Lower leg skin (tissue), 4 donors: ENCODE results near the gene DAAM1. TPM values are rescaled to one million over a fixed set of nuclear protein-coding genes. Genes with fewer than 3 reads are reported as not detected.

ENCODE experiments used
- DNase-seq, 2 donors: peaks; one replicate each; pipeline ENCODE4 v3.0.0-alpha.2; 2019; ENCODE audit warnings: low spot score in 2 of 2
- H3K4me3 ChIP-seq: fragments of 200-600 bp; sonication (generic); 2 replicates; pipeline ENCODE4 v1.5.1; 2017; ENCODE audit warnings: mild to moderate bottlenecking, low read depth; ENCODE audit not compliant: poor library complexity, severe bottlenecking
- CTCF ChIP-seq, 3 donors: fragments of 450-650 bp; IDR thresholded peaks; one replicate each; pipeline ENCODE4 v1.5.1; 2016; ENCODE audit warnings: antibody characterized with exemption in 3 of 3, mild to moderate bottlenecking in 3 of 3, moderate library complexity in 2 of 3
- POLR2A ChIP-seq, 2 donors: fragments of 450-650 bp; IDR thresholded peaks; one replicate each; pipeline ENCODE4 v1.6.1; 2016 to 2017; ENCODE audit warnings: antibody characterized with exemption in 2 of 2, mild to moderate bottlenecking in 1 of 2, moderate library complexity in 1 of 2
- WGBS, 2 donors: methylation state at CpG; one replicate each; pipeline ENCODE4 v1.1.5; 2018; 5-methylcytosine and 5-hydroxymethylcytosine counted together
- intact Hi-C: fragments of 100-400 bp; cut with DNase I; formaldehyde crosslinking; loops from one replicate; pipeline ENCODE4 v1.15.0; 2023; ENCODE audit warnings: low total_unique reads
- total RNA-seq, 4 donors: library from RNA; depleted of rRNA; stranded (reverse); fragments of >200 nt; gene quantifications; one replicate each; pipeline ENCODE4 v1.1.0, GENCODE V29; 2016

DAAM1 gene
- total RNA-seq, 4 donors from 2014 or later = 155 to 194 (median 183) TPM

DNA sequence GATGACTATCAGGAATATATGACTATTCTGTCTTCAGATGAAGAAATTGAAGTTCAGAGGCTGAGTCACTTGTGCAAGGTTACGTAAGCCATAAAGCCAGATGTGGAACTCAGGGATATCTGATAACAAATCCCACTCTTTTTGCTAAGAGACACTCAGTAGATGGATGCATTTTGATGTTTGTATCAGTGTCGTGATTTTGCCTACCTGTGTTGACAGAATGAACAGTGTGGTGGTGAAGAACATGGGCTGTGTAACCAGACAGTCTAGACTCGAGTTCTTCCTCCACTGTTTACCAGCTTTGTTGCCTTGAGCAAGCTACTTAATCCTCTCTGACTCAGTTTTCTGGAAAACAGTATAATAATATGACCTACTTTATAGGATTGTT, 93.9 kb downstream of the DAAM1 start:
- 50 to 69% methylated on average over 3 of the region's 3 CpGs for WGBS, 2 donors
- DNase-seq = no peak
- no peak overlapping the region for H3K4me3 ChIP-seq
- TF ChIP-seq POLR2A (IDR thresholded peaks at IDR 0.05) = no peak
- TF ChIP-seq CTCF (IDR thresholded peaks at IDR 0.05) = no peak
- intact Hi-C loops = no loop called here

DNA sequence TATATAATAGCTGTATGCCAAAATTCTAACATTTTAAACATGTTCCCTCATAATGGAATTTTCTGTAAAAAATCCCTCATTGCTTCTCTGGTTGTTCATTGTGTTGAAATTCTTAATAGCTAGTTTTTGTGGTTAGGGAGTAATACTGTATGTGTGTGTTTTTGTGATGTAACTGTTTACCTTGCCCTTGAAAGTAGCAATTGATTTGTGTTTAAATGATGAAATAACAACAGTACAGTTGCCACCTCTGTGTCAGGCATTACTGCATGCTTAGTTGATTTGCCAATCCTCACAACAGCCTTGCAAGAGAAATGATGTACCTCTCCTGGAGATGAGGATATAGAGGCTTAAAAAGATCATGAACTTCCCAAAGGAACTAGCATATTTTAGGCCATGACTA, 94.9 kb downstream of the DAAM1 start:
- H3K4me3 ChIP-seq = no peak overlapping the region
- intact Hi-C loops = no loop called here
- no peak for TF ChIP-seq CTCF (IDR thresholded peaks at IDR 0.05)
- no peak for TF ChIP-seq POLR2A (IDR thresholded peaks at IDR 0.05)
- DNase-seq = no peak

GRCh38 chr14:59284059-59284458, 95.6 kb downstream of the DAAM1 start:
- no peak overlapping the region for H3K4me3 ChIP-seq
- WGBS, 2 donors = 70 to 74% methylated on average over 1 of the region's 1 CpG
- intact Hi-C loops = no loop called here
- no peak for TF ChIP-seq POLR2A (IDR thresholded peaks at IDR 0.05)
- no peak for TF ChIP-seq CTCF (IDR thresholded peaks at IDR 0.05)
- no peak for DNase-seq

DNA sequence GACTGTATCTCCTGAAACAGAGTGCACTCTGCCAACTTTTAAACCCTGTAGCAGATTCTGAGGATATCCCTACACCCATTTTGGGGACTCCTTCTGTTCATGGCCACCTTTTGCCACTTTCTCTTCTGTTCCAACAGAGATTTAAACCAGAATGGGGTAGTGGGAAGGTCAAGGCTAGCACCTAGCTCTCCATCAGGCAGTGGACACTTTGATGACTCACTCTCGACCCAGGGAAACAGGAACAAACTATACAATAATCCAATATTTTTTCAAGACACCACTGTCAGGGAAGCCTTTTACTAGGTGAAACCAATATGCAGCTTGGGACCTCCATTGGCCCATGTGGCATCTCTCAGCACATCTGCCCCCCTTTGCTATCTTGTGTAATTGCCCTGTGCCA, 103.6 kb downstream of the DAAM1 start:
- H3K4me3 ChIP-seq = no peak overlapping the region
- DNase-seq = no peak
- WGBS, 2 donors = 90 to 100% methylated on average over 1 of the region's 1 CpG
- TF ChIP-seq CTCF (IDR thresholded peaks at IDR 0.05) (no peak), POLR2A (IDR thresholded peaks at IDR 0.05) (no peak)
- intact Hi-C loops = no loop called here

DNA sequence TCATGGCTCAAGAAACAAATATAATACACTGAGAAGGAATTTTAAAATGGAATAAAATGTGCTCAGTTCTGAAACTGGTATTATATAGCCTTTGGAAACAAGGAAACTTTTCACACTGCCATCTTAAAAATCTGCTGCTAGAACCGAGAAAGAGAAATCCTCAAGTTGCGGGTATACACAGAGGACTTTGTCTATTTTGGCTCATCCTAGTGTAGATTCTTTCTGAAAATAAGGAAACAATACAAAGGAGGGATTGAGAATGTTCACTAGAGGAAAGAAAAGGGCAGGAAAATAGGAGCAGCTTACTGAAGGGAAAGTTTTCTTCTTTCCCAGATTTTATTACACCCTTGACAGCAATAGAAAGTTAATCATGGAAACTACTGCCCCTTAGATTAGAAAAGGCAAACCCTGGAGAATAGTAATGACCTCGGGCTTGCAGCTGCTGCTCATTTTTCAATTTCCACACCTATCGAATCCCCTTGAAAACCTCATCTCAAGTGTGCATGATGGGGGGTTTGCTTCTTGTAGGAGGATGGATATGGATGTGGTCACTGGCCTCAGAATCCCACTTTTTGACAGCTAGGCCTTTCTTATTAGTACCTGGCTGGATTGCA, 104.6 kb downstream of the DAAM1 start:
- no peak overlapping the region for H3K4me3 ChIP-seq
- intact Hi-C loops = no loop called here
- TF ChIP-seq CTCF (IDR thresholded peaks at IDR 0.05) (no peak), POLR2A (IDR thresholded peaks at IDR 0.05) (no peak)
- DNase-seq = no peak
- WGBS, 2 donors = 74 to 82% methylated on average over 4 of the region's 4 CpGs
